ENCODE results near the gene CARM1. TPM values are rescaled to one million over a fixed set of nuclear protein-coding genes. Genes with fewer than 3 reads are reported as not detected.
"Not testable (repeated sequence)": the region's sequence is repeated elsewhere in the genome, so short reads cannot be mapped to it uniquely, and the experiment has no call there.

Gene CARM1
- total RNA-seq, 2 donors from 2014 or later, result 6.3 to 11.7 TPM

DNA sequence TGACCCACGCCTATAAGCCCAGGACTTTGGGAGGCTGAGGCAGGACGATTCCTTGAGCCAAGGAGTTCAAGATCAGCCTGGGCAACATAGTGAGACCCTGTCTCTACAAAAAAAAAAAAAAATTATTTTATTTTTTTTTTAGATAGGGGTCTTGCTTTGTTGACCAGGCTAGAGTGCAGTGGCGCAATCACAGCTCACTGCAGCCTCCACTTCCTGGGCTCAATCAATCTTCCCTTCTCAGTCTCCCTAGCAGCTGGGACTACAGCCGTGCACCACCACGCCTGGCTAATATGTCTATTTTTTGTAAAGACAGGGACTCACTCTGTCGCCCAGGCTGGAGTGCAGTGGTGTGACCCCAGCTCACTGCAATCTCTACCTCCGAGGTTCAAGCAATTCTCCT, 18.4 kb upstream of the CARM1 start:
- 80% methylated on average over 7 of the region's 7 CpGs for WGBS, 2 donors
- TF ChIP-seq POLR2A (IDR thresholded peaks at IDR 0.05), result no peak
- TF ChIP-seq, protein P1, sequence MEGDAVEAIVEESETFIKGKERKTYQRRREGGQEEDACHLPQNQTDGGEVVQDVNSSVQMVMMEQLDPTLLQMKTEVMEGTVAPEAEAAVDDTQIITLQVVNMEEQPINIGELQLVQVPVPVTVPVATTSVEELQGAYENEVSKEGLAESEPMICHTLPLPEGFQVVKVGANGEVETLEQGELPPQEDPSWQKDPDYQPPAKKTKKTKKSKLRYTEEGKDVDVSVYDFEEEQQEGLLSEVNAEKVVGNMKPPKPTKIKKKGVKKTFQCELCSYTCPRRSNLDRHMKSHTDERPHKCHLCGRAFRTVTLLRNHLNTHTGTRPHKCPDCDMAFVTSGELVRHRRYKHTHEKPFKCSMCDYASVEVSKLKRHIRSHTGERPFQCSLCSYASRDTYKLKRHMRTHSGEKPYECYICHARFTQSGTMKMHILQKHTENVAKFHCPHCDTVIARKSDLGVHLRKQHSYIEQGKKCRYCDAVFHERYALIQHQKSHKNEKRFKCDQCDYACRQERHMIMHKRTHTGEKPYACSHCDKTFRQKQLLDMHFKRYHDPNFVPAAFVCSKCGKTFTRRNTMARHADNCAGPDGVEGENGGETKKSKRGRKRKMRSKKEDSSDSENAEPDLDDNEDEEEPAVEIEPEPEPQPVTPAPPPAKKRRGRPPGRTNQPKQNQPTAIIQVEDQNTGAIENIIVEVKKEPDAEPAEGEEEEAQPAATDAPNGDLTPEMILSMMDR (IDR thresholded peaks at IDR 0.05), result no peak
- Histone ChIP-seq H3K36me3 (replicated peaks in 1 of 2; ENCODE audit: insufficient read depth in 1 of 2, low read depth in 2 of 2) (no peaks in the 10 kb centered on the region), H3K27ac (no peak overlapping the region), H3K4me3 (no peak overlapping the region), H3K27me3 (no peaks in the 10 kb centered on the region), H3K4me1 (no peaks in the 10 kb centered on the region), H3K9me3 (no peaks in the 10 kb centered on the region)
- no peak for DNase-seq
- no peak for ATAC-seq
- intact Hi-C loops (cut with DNase I), result no loop called here

DNA sequence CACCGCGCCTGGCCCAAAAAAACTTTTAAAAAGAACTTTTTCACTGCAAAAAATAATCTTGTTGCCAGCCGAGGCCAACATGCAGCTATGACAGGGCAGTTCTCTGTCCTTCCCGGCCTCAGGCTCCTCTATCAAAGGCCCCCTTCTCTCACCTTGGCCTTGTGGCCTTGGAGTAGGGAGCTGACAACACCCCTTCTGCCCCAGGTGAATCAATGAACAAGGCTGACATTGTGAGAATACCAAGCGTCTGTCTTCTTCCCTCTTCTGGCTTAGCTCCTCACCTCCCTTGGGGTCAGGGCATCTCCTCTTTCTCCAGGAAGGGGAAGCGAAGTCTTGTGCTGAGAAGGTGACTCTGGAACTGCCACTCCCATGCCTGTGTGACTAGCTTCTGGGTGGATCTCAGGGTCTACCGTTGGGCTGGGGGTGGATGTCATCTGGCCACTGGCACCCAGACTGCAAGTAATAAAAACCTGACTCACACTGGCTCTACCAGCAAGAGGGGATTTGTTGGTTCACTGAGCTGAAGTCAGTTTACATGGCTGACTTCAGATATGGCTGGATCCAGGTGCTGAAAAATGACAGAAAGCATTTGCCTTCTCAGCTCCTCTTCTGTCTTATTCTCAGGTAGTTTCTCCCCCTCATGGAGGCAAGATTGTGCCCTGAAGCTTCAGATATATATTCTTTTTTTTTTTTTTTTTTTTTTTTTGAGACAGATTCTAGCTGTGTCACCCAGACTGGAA, 16.8 kb upstream of the CARM1 start:
- Histone ChIP-seq H3K4me3 (no peak overlapping the region), H3K27ac (no peak overlapping the region), H3K27me3 (no peaks in the 10 kb centered on the region), H3K9me3 (no peaks in the 10 kb centered on the region), H3K36me3 (replicated peaks in 1 of 2; ENCODE audit: insufficient read depth in 1 of 2, low read depth in 2 of 2) (no peaks in the 10 kb centered on the region), H3K4me1 (no peaks in the 10 kb centered on the region)
- intact Hi-C loops (cut with DNase I), result no loop called here
- 60 to 65% methylated on average over 5 to 7 of the region's 7 CpGs for WGBS, 2 donors
- no peak for TF ChIP-seq POLR2A (IDR thresholded peaks at IDR 0.05)
- TF ChIP-seq, protein P1 (IDR thresholded peaks at IDR 0.05), result no peak
- ATAC-seq (no peak), DNase-seq (no peak)

- peak in 2 of 4 donors; percentile 34 to 47 for DNase-seq
- Histone ChIP-seq H3K9me3 (no peaks in the 10 kb centered on the region), H3K4me1 (no peaks in the 10 kb centered on the region), H3K4me3 (no peak overlapping the region), H3K27ac (no peak overlapping the region), H3K36me3 (replicated peaks in 1 of 2; ENCODE audit: insufficient read depth in 1 of 2, low read depth in 2 of 2) (no peaks in the 10 kb centered on the region), H3K27me3 (no peaks in the 10 kb centered on the region)
- TF ChIP-seq POLR2A (IDR thresholded peaks at IDR 0.05), result no peak
- TF ChIP-seq, protein P1 (IDR thresholded peaks at IDR 0.05), result peak in 6 of 7 experiments; percentile 22 to 48 (median 41)
- ATAC-seq, result peak; percentile 53
- intact Hi-C loops (cut with DNase I), result no loop called here
- 64 to 79% methylated on average over 4 to 5 of the region's 5 CpGs for WGBS, 2 donors
These were observed 15.4 kb upstream of the CARM1 start for GRCh38 chr19:10855879-10856522.

DNA sequence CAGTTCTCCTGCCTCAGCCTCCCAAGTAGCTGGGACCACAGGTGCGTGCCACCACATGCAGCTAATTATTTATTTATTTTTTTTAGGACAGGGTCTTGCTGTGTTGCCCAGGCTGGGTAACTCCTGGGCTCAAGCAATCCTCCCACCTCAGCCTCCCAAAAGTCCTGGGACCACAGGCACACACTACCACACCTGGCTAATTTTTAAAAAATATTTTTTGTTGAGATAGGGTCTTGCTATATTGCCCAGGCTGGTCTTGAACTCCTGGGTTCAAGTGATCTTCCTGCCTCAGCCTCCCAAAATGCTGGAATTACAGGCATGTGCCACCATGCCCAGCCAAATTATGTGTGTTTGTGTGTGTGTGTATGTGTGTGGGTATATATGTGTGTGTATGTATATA, 14.5 kb upstream of the CARM1 start:
- H3K27me3 ChIP-seq; H3K27ac ChIP-seq; intact Hi-C loops (cut with DNase I); H3K9me3 ChIP-seq; ATAC-seq; DNase-seq; H3K36me3 ChIP-seq (replicated peaks in 1 of 2; ENCODE audit: insufficient read depth in 1 of 2, low read depth in 2 of 2); H3K4me3 ChIP-seq; H3K4me1 ChIP-seq: not testable (repeated sequence)
- whole genome bisulfite sequencing, 2 donors, result 92 to 94% methylated on average over 1 of the region's 1 CpG

GRCh38 chr19:10858204-10858828, 13.0 kb upstream of the CARM1 start:
- Histone ChIP-seq H3K4me1 (peaks cover 6% of the 10 kb centered on the region), H3K27ac (no peak overlapping the region), H3K36me3 (replicated peaks in 1 of 2; ENCODE audit: insufficient read depth in 1 of 2, low read depth in 2 of 2) (no peaks in the 10 kb centered on the region), H3K9me3 (no peaks in the 10 kb centered on the region), H3K27me3 (no peaks in the 10 kb centered on the region), H3K4me3 (no peak overlapping the region)
- TF ChIP-seq, protein P1 (IDR thresholded peaks at IDR 0.05), result peak in 6 of 7 experiments; percentile 21 to 46 (median 37)
- no peak for TF ChIP-seq POLR2A (IDR thresholded peaks at IDR 0.05)
- 36 to 56% methylated on average over 3 to 4 of the region's 4 CpGs for WGBS, 2 donors
- intact Hi-C loops (cut with DNase I), result no loop called here
- DNase-seq, result no peak
- ATAC-seq, result no peak

Data from body of pancreas (tissue), 4 donors.